B cell (primary cell): Measurements from ENCODE around the gene DRC1. TPM values are rescaled to one million over a fixed set of nuclear protein-coding genes. Genes with fewer than 3 reads are reported as not detected.

Experiments used
- ATAC-seq: fragments of 200-7000 bp; cut with Tn5 transposase; one replicate; pipeline ENCODE4 v1.10.0; 2021; ENCODE audit warnings: low read depth, mild to moderate bottlenecking, moderate number of reproducible peaks, moderate library complexity
- CTCF ChIA-PET: fragments of 350-600 bp; sonication (Branson Sonifier 250); formaldehyde crosslinking; loops from one replicate; lab custom pipeline; 2021; ENCODE audit warnings: antibody characterized with exemption, inconsistent platforms; lab: Charles Lee
- POLR2A ChIA-PET: fragments of 350-600 bp; sonication (Branson Sonifier 250); formaldehyde crosslinking; loops from one replicate; lab custom pipeline; 2021; ENCODE audit warnings: antibody characterized with exemption; lab: Charles Lee
- DNase-seq: peaks from one replicate; pipeline ENCODE4 v3.0.0; 2013
- H2AFZ ChIP-seq: 2 replicates; pipeline ENCODE4 v1.6.1; 2012; ENCODE audit warnings: mild to moderate bottlenecking, low read depth, low read length; ENCODE audit not compliant: insufficient read depth, poor library complexity, severe bottlenecking
- H3K27ac ChIP-seq, 2 donors: 1 replicate in 1 of 2; 2 replicates in 1 of 2; pipeline ENCODE4 v1.5.1; 2012 to 2013; ENCODE audit warnings: low read length in 2 of 2, mild to moderate bottlenecking in 2 of 2, moderate library complexity in 1 of 2
- H3K27me3 ChIP-seq, 4 experiments: fragments of 200-600 bp in 1 of 4; sonication (generic) in 1 of 4; replicated peaks in 1 of 4; 1 replicate in 2 of 4; 2 replicates in 2 of 4; pipeline versions ENCODE4 v1.6.1 to v1.7.0; 2013 to 2016; ENCODE audit warnings: low read length in 3 of 4, mild to moderate bottlenecking in 2 of 4, mixed read lengths in 1 of 4, moderate library complexity in 1 of 4; ENCODE audit not compliant: insufficient read depth in 4 of 4, control insufficient read depth in 3 of 4; ENCODE audit errors: control extremely low read depth in 1 of 4
- H3K36me3 ChIP-seq, 2 experiments: replicated peaks in 1 of 2; 1 replicate in 1 of 2; 2 replicates in 1 of 2; pipeline versions ENCODE4 v1.6.1 to v1.7.1; 2013; ENCODE audit warnings: low read length in 1 of 2; ENCODE audit not compliant: insufficient read depth in 2 of 2, control insufficient read depth in 1 of 2; ENCODE audit errors: control extremely low read depth in 1 of 2, extremely low read depth in 1 of 2
- H3K4me1 ChIP-seq, 2 donors: fragments of 200-600 bp in 1 of 2; sonication (generic) in 1 of 2; 1 replicate in 1 of 2; 2 replicates in 1 of 2; pipeline versions ENCODE4 v1.5.1 to v1.6.1; 2013 to 2017; ENCODE audit warnings: low read length in 2 of 2; ENCODE audit not compliant: control insufficient read depth in 2 of 2, insufficient read depth in 2 of 2
- H3K4me2 ChIP-seq: replicated peaks from 2 replicates; pipeline ENCODE3; 2012; ENCODE audit warnings: mild to moderate bottlenecking, low read depth, low read length; ENCODE audit not compliant: poor library complexity, severe bottlenecking
- H3K4me3 ChIP-seq, 5 experiments: fragments of 200-600 bp in 1 of 5; sonication (generic) in 1 of 5; 1 replicate in 3 of 5; 2 replicates in 2 of 5; pipeline versions ENCODE4 v1.5.1 to v1.7.0; 2011 to 2016; ENCODE audit warnings: low read length in 4 of 5, mild to moderate bottlenecking in 4 of 5, low read depth in 2 of 5, control low read depth in 1 of 5, moderate library complexity in 1 of 5; ENCODE audit not compliant: insufficient read depth in 1 of 5; ENCODE audit errors: control extremely low read depth in 1 of 5, extremely low read depth in 1 of 5
- H3K79me2 ChIP-seq: fragments of 200-600 bp; sonication (generic); one replicate; pipeline ENCODE4 v1.6.0; 2016; ENCODE audit warnings: low read length; ENCODE audit not compliant: control insufficient read depth, insufficient read depth
- H3K9ac ChIP-seq: fragments of 200-600 bp; sonication (generic); 2 replicates; pipeline ENCODE4 v1.6.1; 2017; ENCODE audit warnings: mild to moderate bottlenecking, low read length, moderate library complexity
- H3K9me3 ChIP-seq, 3 donors: one replicate each; pipeline versions ENCODE4 v1.6.1 to v1.7.1; 2013; ENCODE audit warnings: low read length in 2 of 3; ENCODE audit not compliant: control insufficient read depth in 2 of 3, insufficient read depth in 1 of 3; ENCODE audit errors: control extremely low read depth in 1 of 3
- H4K20me1 ChIP-seq: 2 replicates; pipeline ENCODE4 v1.6.0; 2012; ENCODE audit warnings: mild to moderate bottlenecking, low read length; ENCODE audit not compliant: insufficient read depth, control insufficient read depth, poor library complexity, severe bottlenecking
- H3K27ac Mint-ChIP-seq: one replicate; pipeline ENCODE4 v1.8.0; 2021; ENCODE audit warnings: mixed read lengths
- H3K27me3 Mint-ChIP-seq: one replicate; pipeline ENCODE4 v1.8.0; 2021; ENCODE audit warnings: mixed read lengths
- H3K4me1 Mint-ChIP-seq: one replicate; pipeline ENCODE4 v1.8.0; 2021; ENCODE audit warnings: mixed read lengths
- H3K4me3 Mint-ChIP-seq: one replicate; pipeline ENCODE4 v1.8.0; 2021; ENCODE audit warnings: mixed read lengths
- H3K9me3 Mint-ChIP-seq: one replicate; pipeline ENCODE4 v1.8.0; 2022; ENCODE audit warnings: mixed read lengths; ENCODE audit not compliant: insufficient read depth
- CTCF ChIP-seq: fragments of 200-600 bp; IDR thresholded peaks from one replicate; pipeline ENCODE4 v1.8.0; 2022; ENCODE audit warnings: antibody characterized with exemption, mild to moderate bottlenecking
- EZH2 ChIP-seq: IDR thresholded peaks from 2 replicates; pipeline ENCODE4 v1.6.1; 2012; ENCODE audit warnings: borderline replicate concordance, low read depth, mild to moderate bottlenecking, moderate library complexity, low read length; ENCODE audit not compliant: insufficient read depth, poor library complexity, severe bottlenecking
- WGBS: methylation state at CpG from one replicate; pipeline ENCODE4 v1.1.5; 2013; ENCODE audit warnings: missing lambda C conversion rate; ENCODE audit not compliant: insufficient coverage; 5-methylcytosine and 5-hydroxymethylcytosine counted together
- intact Hi-C: fragments of 100-400 bp; cut with micrococcal nuclease; formaldehyde crosslinking; loops from one replicate; pipeline ENCODE4 v1.10.0; 2022
- polyA plus RNA-seq: library from polyadenylated mRNA; depleted of rRNA; stranded (reverse); fragments of >200 nt; gene quantifications from 2 replicates; pipeline ENCODE4 v1.2.3, GENCODE V29; 2012
- total RNA-seq, 2 donors: library from RNA; stranded (reverse); fragments of 120-200 nt in 1 of 2; gene quantifications; 1 replicate in 1 of 2; 2 replicates in 1 of 2; pipeline versions ENCODE4 v1.2.3 to v1.2.4, GENCODE V29; 2013 to 2022

DRC1 gene
- total and polyA plus RNA-seq, 2 donors (not counting 1 experiment from before 2014, with no cell fraction given), result not detected

GRCh38 chr2:26363323-26363722 lies 38.4 kb upstream of the DRC1 start:
- no peaks in the 10 kb centered on the region for H3K4me1 ChIP-seq
- WGBS, result 92% methylated on average over 2 of the region's 4 CpGs
- peaks cover 8 to 14% of the 10 kb centered on the region in 2 experiments for H3K36me3 ChIP-seq
- H4K20me1 ChIP-seq, result peaks cover 22% of the 10 kb centered on the region
- H3K4me3 Mint-ChIP-seq, result no peak overlapping the region
- TF ChIP-seq EZH2, result no peak
- intact Hi-C loops, result no loop called here
- no peaks in the 10 kb centered on the region for H3K9me3 ChIP-seq
- no peak overlapping the region for H3K27ac ChIP-seq
- no peaks in the 10 kb centered on the region for H3K27me3 ChIP-seq
- H3K79me2 ChIP-seq, result peaks cover 43% of the 10 kb centered on the region
- H3K4me1 Mint-ChIP-seq, result peaks cover 6% of the 10 kb centered on the region
- no peak overlapping the region for H3K27ac Mint-ChIP-seq
- DNase-seq, result no peak
- H3K4me2 ChIP-seq, result no peak overlapping the region
- no peak overlapping the region for H2AFZ ChIP-seq
- no peaks in the 10 kb centered on the region for H3K27me3 Mint-ChIP-seq
- no peak overlapping the region for H3K4me3 ChIP-seq
- ChIA-PET POLR2A (interaction anchor here (0.5 to 0.9 kb wide), 2 partner anchors 17 to 410 kb away, joined by 3 read pairs; partner anchors contain the start of gene ADGRF3), CTCF (interaction anchor here (1.3 kb wide), 1 partner anchor 17 kb away, joined by 4 read pairs; the partner anchor contains the start of gene SELENOI)
- no peak overlapping the region for H3K9ac ChIP-seq
- no peaks in the 10 kb centered on the region for H3K9me3 Mint-ChIP-seq
- ATAC-seq, result no peak

GRCh38 chr2:26363958-26364357 lies 37.8 kb upstream of the DRC1 start:
- no peak overlapping the region for H3K27ac Mint-ChIP-seq
- no peak overlapping the region for H3K4me3 ChIP-seq
- ChIA-PET POLR2A (interaction anchor here (0.9 kb wide), 1 partner anchor 17 kb away, joined by 3 read pairs; the partner anchor contains the start of gene ADGRF3), CTCF (interaction anchor here (1.3 kb wide), 1 partner anchor 18 kb away, joined by 4 read pairs; the partner anchor contains the start of gene SELENOI)
- no peak overlapping the region for H2AFZ ChIP-seq
- H3K27ac ChIP-seq, result no peak overlapping the region
- no CpG with 5 or more reads among the region's 3 CpGs for WGBS
- H3K27me3 Mint-ChIP-seq, result no peaks in the 10 kb centered on the region
- no peaks in the 10 kb centered on the region for H3K9me3 ChIP-seq
- DNase-seq, result no peak
- H3K9ac ChIP-seq, result no peak overlapping the region
- H3K9me3 Mint-ChIP-seq, result no peaks in the 10 kb centered on the region
- peaks cover 37% of the 10 kb centered on the region for H3K79me2 ChIP-seq
- peaks cover 10 to 17% of the 10 kb centered on the region in 2 experiments for H3K36me3 ChIP-seq
- no peaks in the 10 kb centered on the region for H3K27me3 ChIP-seq
- H3K4me3 Mint-ChIP-seq, result no peak overlapping the region
- no peaks in the 10 kb centered on the region for H3K4me1 ChIP-seq
- intact Hi-C loops, result no loop called here
- no peak for TF ChIP-seq CTCF
- TF ChIP-seq EZH2, result no peak
- H4K20me1 ChIP-seq, result peaks cover 16% of the 10 kb centered on the region
- ATAC-seq, result no peak
- no peak overlapping the region for H3K4me2 ChIP-seq
- H3K4me1 Mint-ChIP-seq, result peaks cover 6% of the 10 kb centered on the region
